HuH-7 (cell line): ENCODE data around the gene CELA2A.
"Not testable (repeated sequence)": the region's sequence is repeated elsewhere in the genome, so short reads cannot be mapped to it uniquely, and the experiment has no call there.

ENCODE experiments used
- DNase-seq: peaks from one replicate; pipeline ENCODE4 v3.0.0; 2011; ENCODE audit warnings: low spot score

CELA2A gene

GRCh38 chr1:15445390-15446122 lies 11.0 kb upstream of the CELA2A start:
- no peak for DNase-seq

GRCh38 chr1:15446212-15446611 lies 10.3 kb upstream of the CELA2A start:
- DNase-seq = no peak

- no peak for DNase-seq
Measured at GRCh38 chr1:15448877-15449462, 7.6 kb upstream of the CELA2A start.

DNA sequence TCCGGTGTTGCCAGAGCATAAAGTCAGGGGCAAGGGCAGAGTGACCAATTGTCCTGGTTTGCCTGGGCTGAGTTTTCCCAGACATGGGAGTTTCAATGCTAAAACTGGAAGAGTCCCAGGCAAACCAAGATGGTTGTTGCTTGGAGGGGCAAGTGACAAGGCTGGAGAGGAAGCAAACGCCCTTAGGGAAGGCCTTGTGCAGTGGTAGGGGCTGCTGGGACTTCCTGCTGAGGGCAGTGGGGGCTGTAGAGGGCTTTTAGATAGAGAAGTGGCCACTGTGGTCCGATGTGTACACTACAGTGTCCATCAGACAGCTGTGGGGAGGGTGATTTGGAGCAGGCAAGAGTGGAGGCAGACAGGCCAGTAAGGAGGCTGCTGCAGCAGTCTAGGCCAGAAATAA lies 7.0 kb upstream of the CELA2A start:
- no peak for DNase-seq

GRCh38 chr1:15451014-15451722 lies 5.4 kb upstream of the CELA2A start:
- DNase-seq = no peak

GRCh38 chr1:15452216-15452615 lies 4.3 kb upstream of the CELA2A start:
- DNase-seq = no peak

DNA sequence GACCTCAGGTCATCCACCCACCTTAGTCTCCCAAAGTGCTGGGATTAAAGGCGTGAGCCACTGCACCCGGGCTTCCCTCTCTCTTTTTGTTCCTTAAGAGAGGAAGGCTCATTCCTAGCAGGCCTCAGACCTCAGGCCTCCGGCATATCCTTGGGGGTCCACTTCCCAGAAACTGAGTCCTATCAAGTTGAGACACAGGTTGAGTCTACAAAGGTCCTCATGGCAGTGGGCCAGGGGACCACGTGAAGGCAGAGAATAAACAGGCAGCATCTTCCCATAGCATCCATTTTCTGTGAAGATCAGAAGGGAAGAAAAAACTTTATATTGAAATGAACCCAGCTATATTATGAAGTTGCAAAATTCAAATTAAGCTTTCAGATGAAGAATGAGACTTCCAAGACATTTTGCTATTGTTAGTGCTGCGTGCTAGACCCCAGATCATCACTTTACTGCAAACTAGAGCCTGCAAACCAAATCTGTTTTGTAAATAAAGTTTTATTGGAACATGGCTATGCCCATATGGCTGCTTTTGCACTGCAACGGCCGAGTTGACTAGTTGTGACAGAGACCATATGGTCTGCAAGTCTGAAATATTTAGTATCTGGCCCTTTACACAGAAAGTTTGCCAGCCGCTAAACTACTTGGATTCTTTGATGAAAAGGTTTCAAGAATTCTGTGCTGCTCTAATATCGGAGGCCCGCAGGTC lies 3.5 kb upstream of the CELA2A start:
- DNase-seq = no peak

GRCh38 chr1:15453734-15454133 lies 2.8 kb upstream of the CELA2A start:
- DNase-seq = no peak

GRCh38 chr1:15454256-15454655 lies 2.3 kb upstream of the CELA2A start:
- no peak for DNase-seq

GRCh38 chr1:15455522-15455921 lies 1.0 kb upstream of the CELA2A start:
- DNase-seq = no peak

GRCh38 chr1:15457585-15457984 lies 1.1 kb downstream of the CELA2A start:
- DNase-seq = no peak

DNA sequence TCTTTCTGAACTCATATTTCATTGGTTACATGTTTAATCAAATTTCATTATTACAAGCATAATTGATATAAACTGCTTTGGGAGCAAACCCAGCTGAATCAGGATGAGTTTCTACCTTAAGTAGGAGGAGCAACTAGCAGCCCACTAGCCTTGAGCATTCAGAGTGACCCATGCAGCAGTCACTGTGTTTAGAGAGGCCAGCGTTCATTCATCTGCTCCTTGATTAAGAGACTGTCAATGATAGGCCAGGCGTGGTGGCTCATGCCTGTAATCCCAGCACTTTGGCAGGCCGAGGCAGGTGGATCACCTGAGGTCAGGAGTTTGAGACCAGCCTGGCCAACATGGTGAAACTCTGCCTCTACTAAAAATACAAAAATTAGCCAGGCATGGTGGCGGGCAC lies 1.9 kb downstream of the CELA2A start:
- not testable (repeated sequence) for DNase-seq

GRCh38 chr1:15459771-15460707 lies 3.5 kb downstream of the CELA2A start:
- DNase-seq = no peak

- no peak for DNase-seq
Measured at GRCh38 chr1:15460708-15461095, 4.2 kb downstream of the CELA2A start.

- DNase-seq = not testable (repeated sequence)
Measured at GRCh38 chr1:15463064-15463800, 6.7 kb downstream of the CELA2A start.

DNA sequence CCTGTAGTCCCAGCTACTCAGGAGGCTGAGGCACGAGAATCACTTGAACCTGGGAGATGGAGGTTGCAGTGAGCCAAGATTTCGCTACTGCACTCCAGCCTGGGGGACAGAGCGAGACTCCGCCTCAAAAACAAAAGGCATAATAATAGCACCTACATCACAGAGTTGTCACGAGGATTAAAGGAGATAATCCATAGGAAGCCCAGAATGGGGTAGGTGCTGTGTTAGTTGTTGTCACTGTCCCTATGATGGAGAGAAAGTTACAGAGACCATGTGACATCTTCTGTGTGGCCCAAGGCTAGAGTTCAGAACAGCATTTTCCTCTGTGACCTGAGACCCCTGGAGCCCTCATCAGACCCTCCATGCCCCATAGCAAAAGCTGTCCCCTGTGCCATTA lies 7.4 kb downstream of the CELA2A start:
- not testable (repeated sequence) for DNase-seq

GRCh38 chr1:15465674-15466073 lies 9.1 kb downstream of the CELA2A start:
- DNase-seq = no peak

- DNase-seq = not testable (repeated sequence)
Measured at GRCh38 chr1:15466955-15467625, 10.6 kb downstream of the CELA2A start.

DNA sequence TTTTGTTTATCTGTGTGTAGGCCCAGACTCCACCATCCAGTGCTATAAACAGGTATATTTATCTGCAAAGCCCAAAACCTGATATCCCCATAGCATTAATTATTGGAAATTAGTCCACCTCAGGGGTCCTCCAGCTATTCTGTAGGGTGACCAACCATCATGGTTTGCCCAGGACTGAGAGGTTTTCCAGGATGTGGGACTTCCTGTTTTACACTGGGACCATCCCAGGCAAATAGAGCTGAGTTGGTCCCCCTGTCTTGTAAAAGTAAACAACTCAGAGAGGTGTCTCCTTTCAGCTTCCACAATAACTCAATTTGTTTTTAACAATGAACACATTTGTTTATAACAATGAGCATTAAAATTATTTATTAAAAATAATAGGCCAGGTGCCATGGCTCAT lies 11.6 kb downstream of the CELA2A start:
- no peak for DNase-seq

DNA sequence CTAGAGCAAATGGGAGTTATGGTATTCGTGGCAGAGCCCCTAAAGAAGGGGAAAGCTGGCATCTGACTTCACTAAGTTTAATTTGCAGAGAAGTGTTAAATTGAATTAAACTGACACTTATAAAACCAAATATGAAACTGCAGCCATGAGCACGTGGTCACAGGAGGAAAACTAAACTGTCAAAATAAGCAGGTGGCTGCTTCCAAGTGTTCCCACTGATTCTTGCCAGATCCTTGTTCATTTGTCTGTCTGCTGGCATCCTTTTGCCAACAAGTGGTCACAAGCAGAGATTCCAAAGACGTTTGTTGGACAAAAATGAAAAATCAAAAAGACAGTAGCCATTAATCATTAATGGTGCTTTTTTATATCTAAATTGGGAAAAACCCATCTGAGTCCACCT lies 12.8 kb downstream of the CELA2A start:
- DNase-seq = no peak
